Measurements from ENCODE around the gene AGAP1.
"Not testable (repeated sequence)": the region's sequence is repeated elsewhere in the genome, so short reads cannot be mapped to it uniquely, and the experiment has no call there.

Gene AGAP1

DNA sequence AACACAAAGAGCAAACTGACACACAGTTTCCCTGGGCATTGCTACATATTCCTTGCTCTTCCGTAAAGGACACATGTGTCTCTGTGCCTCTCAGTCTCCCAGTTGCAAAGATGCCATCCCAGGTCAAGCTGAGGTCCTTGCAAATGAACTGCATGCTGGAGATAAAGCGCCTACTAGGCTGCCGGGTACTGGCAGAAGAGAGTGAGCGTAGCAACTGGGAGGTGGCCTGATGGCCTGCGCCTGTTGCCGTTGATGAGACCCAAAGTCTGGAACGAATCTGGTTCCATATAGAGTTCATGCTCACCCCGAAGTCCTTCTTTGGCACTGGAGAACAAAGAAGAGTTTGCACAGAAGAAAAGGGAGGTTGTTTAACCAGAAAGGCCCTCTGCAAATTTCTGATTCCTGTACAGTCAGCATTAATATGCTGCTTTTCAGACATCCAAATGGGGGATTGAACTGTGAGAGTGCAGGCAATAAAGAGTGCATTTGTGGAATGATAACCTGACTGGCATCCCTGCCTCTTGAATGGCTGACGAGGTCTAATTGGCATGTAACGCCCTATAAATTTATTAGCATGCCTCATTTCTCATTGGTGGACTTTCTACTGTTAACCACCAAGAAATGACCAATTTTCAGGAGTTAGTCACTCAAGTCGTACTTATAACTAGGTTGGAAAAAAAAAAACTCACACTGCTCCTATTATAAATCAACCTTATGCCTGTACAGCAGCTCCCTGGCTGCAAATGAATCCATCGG lies 595.6 kb downstream of the AGAP1 start:
- DNase-seq = no peak

DNA sequence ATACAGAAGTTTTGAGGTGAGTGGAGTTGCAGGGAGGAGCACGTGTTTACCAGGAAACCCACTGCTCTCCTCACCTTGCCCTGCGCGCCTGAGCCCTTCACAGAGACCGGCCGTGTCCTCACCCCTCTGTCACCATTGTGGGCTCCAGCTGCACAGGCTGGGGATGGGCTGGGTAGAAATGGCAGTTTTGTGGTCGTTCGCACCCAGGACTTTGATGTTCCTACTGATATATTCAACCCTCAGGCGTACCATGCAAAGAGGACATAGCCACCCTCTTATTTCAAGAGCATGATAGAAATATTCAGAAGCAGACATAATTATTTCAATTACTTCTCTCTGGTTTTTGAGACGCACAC lies 596.2 kb downstream of the AGAP1 start:
- DNase-seq = no peak

DNA sequence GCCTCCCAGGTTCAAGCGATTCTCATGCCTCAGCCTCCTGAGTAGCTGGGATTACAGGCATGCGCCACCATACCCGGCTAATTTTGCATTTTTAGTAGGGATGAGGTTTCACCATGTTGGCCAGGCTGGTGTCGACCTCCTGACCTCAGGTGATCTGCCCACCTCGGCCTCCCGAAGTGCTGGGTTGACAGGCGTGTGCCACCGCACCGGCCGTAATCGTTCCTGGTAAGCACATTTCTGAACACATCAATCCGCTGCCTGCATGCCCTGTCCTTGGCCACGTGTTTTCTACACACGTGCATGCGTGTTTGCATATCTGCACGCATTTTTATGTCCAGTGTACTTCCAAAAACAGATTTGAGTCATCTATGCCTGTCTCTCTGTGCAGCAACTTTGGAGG lies 597.0 kb downstream of the AGAP1 start:
- not testable (repeated sequence) for DNase-seq

DNA sequence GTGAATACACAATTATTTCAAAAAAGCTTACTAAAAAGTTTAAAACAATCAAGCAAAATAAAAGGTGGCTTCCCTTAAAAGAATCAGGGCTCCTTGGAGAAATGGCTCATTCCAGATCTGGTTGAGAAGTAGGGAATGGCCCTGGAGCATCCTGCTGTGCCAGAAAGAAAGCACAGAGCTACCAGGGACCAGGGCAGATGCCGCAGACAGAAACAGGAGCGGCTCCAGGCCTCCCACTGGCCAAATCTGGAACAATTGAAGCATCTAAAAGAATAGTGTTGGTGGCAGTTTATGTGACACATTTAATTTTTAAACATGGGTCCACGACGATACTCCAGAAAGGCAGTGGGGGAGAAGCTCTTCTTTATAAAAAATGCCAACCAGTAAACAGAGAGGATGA lies 598.9 kb downstream of the AGAP1 start:
- no peak for DNase-seq

DNA sequence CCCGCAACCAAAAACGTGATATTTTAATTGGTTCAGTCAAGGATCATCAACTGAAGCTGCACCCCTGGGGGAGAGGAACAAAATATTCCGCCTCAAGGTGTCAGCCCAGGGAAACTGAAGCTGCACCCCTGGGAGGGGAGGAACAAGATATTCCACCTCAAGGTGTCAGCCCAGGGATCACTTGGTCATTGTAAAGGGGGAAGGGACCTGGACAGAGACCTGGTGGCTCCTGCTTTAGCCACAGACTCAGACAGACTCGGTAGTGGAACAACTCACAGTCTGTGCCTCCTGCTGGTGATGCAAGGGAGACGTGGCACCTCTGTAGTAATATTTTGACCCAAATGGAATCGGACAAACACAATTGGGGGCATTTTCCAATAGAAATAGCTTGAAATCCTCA lies 599.3 kb downstream of the AGAP1 start:
- DNase-seq = no peak

DNA sequence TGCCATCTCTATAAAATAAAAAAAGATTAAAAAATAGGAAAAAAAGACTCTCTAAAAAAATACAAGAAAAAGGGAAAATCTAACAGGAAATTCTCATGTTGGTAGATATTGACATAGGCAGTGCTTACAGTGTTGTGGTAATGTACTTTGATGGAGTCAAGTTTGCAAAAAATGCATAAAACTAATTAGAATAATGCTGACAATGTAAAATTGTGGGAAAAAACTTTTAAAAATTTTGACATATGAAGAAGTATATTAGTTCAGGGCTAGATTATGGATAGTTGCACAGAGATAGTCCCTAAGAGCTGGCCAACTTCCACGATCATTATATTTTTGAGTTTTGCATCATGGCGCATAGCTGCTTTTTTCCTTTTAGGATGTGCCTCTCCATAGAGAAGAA lies 601.7 kb downstream of the AGAP1 start:
- DNase-seq = no peak

DNA sequence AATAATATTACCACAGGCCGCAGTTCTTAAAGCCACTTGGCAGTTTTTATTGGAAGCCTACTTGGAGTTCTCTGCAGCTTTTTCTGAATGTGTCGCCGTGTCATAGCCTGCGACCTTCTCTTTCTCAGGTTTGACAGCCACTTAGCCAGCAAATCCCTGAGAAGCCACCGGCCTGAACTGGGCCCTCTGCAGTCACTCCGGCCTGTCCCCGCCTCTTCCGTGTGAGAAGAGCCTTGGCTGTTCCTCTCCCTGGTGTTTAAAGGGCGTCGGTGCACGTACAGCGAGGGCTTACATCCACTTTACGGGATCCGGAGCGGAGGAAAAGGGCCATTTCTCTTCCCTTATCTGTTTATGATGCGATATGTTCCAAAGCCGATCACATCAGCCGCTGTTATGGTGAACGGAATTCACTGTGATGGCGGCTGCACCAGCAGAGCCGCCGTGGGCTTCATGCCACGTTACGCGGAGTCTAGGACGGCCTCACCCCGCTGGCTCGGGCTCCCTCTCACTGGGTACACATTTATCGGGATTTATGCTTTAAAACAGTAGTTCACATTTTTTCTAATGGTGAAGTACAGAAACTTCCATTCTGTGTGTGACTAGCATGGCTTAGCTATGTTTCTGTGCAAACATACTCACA lies 607.6 kb downstream of the AGAP1 start:
- no peak for DNase-seq

DNA sequence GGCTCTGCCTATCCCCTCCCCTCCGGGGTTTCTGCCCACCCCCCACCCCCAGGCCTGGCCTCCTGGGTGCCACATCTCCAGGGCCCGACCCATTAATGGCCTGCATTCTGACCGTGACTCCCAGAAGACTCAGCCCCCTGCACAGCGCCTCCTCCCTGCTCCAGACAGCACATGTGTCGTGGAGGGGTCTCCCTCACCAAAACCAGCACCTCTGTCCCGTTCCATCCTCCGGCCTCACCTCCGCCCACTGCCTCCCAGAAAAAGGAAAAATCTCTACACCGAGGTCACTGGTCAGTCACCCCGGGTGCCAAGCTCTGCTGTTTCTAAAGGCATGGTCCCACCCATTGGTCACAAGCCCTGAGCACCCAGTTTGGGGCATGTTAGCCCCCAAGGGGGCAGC lies 609.1 kb downstream of the AGAP1 start:
- DNase-seq = no peak

DNA sequence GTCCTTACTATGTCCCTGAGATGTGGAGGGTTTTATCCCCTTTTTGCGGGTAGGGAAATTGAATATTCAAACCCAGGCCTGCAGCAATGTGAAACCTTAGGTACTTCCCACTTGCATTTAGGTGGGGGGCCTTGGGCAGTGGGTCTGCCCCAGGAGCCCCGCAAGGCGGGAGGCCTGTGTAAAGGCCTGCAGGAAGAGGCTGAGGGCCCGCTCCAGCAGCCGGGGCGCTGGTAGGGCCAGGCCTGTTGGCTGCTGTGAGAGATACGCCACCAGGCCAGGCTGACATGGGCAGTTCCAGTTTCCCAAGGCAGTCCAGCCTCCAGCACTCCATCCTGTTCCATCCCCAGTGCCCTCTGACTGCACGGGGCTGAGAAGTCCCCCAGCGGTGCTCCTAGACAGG lies 610.1 kb downstream of the AGAP1 start:
- DNase-seq = no peak

DNA sequence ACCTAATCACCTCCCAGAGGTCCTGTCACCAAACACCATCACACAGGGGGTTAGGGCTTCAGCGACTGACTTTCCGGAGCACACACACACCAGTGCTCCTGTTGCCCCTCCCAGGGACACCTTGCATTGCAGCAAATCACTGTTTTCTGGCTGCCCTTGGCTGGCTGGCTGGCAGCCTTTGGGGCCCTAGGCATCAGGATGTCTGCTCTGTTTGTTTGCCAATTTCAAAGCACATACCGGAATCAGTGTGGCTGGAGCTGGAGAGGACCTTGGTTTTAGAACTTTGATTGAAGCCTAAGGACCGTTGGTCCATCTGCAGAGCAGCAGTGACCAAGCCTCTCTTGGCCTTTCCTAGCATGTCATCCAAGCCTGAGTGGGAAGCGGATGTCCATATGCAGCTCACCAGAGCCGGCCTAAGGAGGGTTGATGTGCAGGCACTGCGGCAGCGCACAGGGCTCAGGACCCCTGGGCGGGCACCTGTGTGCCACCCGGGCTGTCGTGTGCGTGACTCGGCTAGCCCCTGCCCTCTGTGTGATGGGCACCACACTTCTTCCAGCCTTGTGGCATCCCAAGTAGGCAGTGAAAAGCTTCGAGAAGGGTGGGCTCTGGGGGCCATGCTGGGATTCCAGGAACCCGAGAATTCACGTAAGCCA lies 612.2 kb downstream of the AGAP1 start:
- DNase-seq = no peak

DNA sequence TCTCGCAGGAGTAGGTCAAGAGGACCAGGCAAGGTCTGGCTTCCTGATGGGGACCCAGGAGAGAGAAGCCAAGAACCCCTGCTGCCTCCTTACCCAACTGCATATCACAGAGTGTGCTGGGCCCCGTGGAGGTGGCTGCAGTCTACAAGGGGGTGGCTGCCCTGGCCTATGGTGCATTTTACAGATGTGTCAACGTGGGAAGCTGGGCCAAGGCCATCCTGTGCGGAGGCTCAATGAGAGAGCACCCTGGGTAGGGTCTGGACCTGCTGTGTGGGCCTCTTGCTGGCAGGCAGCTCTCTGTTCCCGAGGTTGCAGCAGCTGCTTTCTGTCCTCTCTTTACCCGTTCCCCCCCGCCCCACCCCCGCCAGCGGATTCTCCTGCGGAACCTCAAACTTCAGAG lies 612.9 kb downstream of the AGAP1 start:
- DNase-seq = no peak

DNA sequence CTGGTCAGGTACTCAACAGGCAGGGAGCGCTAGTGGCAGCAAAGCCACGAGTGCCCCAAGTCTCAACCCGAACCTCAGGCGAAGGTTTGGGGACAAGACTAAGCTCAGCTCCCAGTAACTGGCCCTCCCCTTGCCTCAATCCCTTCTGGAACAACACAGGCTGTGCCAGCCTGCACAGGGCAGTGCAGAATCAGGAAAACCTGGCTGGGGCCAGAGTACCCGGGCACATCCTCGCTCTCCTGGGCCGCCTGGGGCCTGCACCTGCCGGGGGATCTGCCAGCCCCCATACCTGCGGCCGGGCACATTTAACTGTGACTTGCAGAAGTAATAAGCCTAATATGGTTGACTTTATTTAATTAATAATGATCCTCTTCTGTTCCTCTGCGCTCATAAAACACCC lies 613.7 kb downstream of the AGAP1 start:
- no peak for DNase-seq

DNA sequence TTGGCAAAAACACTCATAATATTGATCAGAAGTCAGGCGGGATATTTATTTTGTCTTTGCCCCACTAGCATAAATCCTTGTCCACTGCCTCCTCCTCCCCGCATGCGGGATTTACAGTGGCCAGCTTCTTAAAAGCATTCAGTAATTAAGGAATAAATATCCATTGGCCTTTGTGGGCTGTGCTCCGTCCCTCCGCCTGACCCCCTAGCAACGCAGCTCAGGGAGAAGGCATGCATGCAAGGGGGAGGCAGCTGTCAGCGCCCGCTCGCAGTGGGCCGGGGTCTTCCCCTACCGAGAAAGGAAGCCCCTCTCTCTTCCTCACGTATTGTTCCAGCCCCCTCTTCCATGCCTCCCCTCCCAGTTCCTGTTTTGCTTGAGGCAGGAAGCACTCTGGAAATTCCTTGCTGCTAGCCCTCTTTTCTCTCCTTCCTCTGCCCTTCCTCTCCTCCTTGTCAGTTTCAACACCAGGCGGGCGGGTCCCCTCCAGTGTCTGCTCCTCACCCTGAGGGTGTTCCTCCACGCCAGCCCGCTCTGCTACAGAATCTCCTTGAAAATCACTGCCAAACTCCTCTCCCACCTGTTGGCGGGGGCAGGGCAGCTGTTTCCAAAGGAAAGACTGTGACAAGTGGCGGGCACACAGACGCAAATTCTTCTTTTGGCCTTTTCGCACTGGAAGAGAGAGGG lies 614.2 kb downstream of the AGAP1 start:
- no peak for DNase-seq

DNA sequence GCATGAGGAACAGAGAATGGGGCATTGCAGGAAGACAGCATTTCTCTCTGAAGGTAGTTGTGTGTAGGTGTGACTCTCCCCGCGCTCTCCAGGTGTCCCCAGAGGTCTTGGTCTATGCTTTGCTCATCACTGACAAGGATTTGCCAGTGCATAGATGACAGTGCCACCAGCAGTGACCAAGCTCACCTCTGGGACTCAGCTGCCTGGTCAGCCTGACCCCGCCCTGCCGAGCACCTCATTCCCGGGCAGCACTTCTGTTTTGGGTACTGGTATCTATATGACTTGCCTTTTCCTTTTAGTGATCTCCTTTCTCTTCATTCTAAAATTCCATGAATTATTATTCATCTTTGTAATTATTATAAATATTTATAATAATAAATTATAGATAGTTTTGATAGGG lies 615.2 kb downstream of the AGAP1 start:
- DNase-seq = no peak

DNA sequence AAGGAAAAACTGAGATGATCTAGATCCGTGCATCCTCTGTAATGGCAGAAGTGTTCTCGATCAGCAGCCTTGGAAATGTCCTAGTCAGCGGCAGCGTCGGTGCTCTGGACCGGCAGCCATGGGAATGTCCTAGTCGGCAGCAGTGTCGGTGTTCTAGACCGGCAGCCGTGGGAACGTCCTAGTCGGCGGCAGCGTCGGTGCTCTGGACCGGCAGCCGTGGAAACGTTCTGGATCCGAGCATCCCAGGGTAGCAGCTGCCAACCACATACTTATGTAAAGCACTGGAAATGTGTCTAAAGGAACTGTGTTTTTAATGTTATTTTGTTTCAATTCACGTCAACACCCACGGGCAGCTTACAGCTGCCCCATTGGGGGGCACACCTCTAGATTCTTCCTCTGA lies 615.6 kb downstream of the AGAP1 start:
- no peak for DNase-seq

DNA sequence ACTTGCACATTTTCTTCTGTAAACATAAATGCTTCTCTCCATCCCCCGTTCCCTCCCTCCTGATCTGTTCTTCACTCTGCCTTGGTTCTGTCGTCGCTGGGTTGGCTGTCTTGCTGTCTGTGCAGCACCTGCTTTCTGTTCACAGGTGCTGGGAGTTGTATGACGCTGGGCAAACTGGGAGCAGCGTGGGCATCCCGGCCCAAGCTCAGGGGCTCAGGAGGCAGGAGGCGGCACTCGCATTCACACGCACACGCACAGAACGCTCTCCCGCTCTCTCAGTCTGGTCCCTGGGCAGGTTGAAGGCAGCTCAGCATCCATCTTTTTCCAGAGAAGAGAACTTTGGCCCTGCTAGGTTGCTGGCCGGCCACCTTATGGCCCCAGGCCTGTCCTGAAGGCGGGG lies 618.6 kb downstream of the AGAP1 start:
- no peak for DNase-seq

DNA sequence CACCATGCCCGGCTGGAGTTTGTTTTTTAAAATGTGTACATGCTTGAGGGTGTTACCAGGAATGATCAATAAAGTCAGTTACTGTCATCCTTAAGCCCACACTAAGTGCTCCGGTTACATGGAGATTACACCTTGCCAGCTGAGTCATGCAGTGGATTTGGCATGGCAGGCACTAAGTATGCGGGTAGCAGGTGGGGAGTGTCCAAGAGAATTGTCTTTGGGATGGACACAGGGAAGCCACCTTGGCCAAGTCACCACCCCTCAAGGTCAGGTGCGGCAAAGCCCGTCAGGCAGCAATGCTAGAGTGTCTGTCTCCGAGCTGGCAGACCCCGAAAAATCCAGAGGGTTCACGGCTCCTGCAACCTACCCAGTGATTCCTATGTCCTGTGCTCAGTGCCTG lies 619.6 kb downstream of the AGAP1 start:
- peak; percentile 2 for DNase-seq

DNA sequence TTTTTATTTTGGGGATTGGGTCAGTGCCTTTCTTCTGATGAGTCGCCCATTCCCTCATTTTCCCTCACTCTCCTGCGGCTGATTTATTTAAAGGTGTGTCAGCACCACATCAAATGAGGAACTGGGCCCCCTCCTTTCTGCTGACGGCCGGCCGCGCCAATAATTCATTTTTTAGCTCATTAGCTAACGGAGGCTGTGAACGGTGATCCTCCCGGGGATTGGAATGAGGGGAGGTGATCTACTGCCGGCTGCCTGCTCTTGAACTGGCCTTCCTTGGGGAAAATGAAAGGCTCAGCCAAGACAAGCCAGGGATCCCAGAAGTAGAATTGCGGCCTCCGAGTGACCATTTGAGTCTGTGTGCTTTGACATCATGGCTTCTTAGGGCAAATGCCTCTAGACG lies 620.1 kb downstream of the AGAP1 start:
- no peak for DNase-seq

DNA sequence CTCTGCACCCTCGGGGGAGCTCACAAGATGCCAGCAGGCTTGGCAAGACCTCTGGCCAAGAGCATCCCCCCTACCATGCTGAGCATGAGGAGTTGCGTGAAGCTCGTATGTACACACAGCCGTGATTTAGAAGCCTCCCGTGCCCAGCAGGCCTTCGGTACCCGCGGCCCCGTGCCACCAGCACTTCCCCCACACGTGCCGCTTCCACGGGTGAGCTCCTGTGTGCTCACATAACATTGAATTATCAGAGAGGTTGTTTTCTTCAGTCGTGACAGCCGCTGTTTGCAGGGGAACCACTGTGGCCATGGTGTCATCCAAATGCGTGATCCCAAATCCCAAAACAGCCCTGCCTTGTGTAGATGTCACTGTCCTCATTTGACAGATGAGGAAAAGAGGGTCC lies 621.1 kb downstream of the AGAP1 start:
- no peak for DNase-seq

DNA sequence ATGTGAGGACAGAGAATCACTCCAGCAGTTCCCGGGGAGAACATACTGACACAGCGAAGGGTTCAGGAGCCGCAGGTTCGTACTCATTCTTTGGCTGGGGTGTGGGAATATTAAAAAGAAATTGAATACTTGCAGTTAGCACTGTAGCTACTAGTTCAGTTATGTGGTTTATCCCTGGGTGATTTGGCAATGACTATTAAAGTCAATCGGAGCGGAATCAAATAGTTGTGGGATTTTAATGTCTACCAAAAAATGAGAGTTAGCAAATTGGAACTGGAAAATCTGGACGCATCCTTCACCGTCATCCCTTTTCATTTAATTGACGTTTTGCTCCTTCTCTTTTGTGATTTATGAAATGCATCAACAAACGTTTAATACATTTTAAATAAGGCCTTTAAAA lies 623.6 kb downstream of the AGAP1 start:
- DNase-seq = no peak

DNA sequence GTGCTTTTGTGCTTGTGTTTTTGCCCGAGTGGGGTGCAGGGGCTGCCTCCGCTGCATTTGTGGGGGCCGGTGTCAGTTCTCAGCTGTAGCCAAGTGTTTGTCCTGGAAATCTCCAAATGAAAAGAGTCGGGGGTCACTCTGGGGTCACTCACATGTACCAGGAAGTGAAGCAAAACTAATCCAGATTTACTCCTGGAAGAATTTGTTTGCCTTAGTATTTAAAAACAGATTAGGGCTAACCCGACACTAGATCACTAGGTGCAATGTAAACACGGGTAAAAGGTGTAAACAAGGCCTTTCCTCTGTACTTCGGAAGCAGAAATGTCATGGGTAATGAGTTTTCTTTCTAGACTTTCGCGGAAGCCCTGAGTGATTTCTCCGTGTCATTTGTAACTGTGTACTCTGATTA lies 624.0 kb downstream of the AGAP1 start:
- DNase-seq = peak; percentile 80

DNA sequence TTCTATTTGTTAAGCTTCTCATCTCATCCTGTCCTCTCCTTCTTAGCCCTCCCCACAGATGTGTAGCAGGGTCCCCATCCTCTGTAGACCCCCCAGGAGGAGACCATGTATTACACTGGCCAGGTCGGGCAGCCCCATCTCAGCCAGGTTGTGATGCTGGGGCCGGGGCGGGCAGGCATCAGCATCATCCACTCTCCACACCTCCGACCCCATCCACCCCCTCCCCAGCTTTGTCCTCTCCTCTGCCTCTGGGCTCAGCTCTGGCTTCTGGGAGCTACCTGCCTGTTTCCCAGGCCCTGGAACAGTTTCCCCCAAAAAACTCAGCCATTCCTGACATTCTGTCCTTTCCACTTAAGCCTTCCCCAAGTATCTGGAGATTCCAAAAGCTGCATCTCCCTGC lies 625.2 kb downstream of the AGAP1 start:
- no peak for DNase-seq

DNA sequence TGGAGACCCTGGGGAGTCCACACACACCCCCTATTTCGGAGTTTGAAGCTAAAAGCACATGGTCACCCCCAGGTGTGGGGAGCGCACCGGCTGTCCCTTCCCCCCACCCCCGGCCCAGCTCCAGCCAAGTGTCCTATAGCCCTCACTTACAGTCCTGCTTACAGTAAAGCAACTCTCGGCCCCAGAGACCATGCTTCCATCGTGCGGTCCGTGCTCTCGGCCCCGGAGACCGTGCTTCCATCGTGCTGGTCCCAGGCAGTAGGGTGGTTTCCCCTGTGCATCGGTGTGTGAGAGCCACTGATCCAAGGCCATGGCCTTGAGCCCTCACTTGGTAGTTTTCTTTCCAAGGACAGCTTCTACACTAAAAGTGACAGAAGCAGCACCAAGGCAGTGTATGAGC lies 625.6 kb downstream of the AGAP1 start:
- DNase-seq = no peak

DNA sequence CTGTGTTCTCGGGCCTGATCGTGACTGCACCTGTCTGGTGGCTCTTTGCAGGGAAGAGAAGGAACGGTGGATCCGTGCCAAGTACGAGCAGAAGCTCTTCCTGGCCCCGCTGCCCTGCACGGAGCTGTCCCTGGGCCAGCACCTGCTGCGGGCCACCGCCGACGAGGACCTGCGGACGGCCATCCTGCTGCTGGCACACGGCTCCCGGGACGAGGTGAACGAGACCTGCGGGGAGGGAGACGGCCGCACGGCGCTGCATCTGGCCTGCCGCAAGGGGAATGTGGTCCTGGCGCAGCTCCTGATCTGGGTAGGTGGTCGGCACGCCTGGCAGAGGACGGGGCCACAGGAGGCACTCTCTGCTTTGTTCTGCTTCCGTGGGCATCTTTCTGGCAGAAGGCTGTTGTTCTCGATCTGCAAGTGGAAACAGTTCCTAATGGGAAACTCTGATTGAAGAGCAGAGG lies 626.3 kb downstream of the AGAP1 start:
- DNase-seq = peak; percentile 11

Measured in DMS53 (cell line).